ENCODE data around the gene SLC25A4.

SLC25A4 gene

GRCh38 chr4:185167234-185167633, 24.2 kb downstream of the SLC25A4 start:
- H2AK5ac ChIP-seq (ENCODE audit: low read length, severe bottlenecking): no peak overlapping the region
- no peak overlapping the region for H2BK5ac ChIP-seq (ENCODE audit: low read depth, low read length, poor library complexity, severe bottlenecking)
- no peak overlapping the region for H2BK12ac ChIP-seq (ENCODE audit: low read length in 2 of 2)
- no peak overlapping the region for H3K14ac ChIP-seq (ENCODE audit: low read length in 2 of 2)
- H3K4ac ChIP-seq (ENCODE audit: low read depth in 1 of 2, low read length in 2 of 2): no peak overlapping the region
- H3K4me2 ChIP-seq (ENCODE audit: low read length, poor library complexity, severe bottlenecking): no peak overlapping the region
- peaks cover 18 to 45% of the 10 kb centered on the region in 2 experiments for H3K36me3 ChIP-seq (ENCODE audit: control insufficient read depth in 1 of 2, insufficient read depth in 2 of 2, low read depth in 1 of 2, low read length in 2 of 2)
- H3K9ac ChIP-seq (ENCODE audit: low read length): no peak overlapping the region
- no peaks in the 10 kb centered on the region for H3K9me3 ChIP-seq (ENCODE audit: control insufficient read depth, low read length)
- no peak overlapping the region for H4K8ac ChIP-seq (ENCODE audit: low read length)
- peak; percentile 47 for DNase-seq
- H3K4me1 ChIP-seq (ENCODE audit: control insufficient read depth, insufficient read depth, low read depth, low read length): peaks cover 5% of the 10 kb centered on the region
- no peak overlapping the region for H3K4me3 ChIP-seq (ENCODE audit: insufficient read depth in 1 of 2, low read depth in 1 of 2, low read length in 2 of 2)
- no peak overlapping the region for H4K91ac ChIP-seq (ENCODE audit: low read length)
- no peak overlapping the region for H3K27ac ChIP-seq (ENCODE audit: low read length, poor library complexity, severe bottlenecking)
- no peak overlapping the region for H3K23ac ChIP-seq (ENCODE audit: low read length in 2 of 2)
- H2BK120ac ChIP-seq (ENCODE audit: low read depth, low read length): no peak overlapping the region
- H3K18ac ChIP-seq (ENCODE audit: low read depth in 1 of 2, low read length in 2 of 2): no peak overlapping the region
- H3K79me1 ChIP-seq (replicated peaks; ENCODE audit: low read length, poor library complexity, severe bottlenecking): peaks cover 14% of the 10 kb centered on the region
- H3K27me3 ChIP-seq (ENCODE audit: control insufficient read depth in 1 of 2, insufficient read depth in 1 of 2, low read length in 2 of 2): no peaks in the 10 kb centered on the region
- H2AFZ ChIP-seq (ENCODE audit: low read depth, low read length): no peak overlapping the region
- no peak overlapping the region for H2BK15ac ChIP-seq (ENCODE audit: low read depth, poor library complexity, severe bottlenecking)
- whole genome bisulfite sequencing: 87% methylated on average over 6 of the region's 9 CpGs

DNA sequence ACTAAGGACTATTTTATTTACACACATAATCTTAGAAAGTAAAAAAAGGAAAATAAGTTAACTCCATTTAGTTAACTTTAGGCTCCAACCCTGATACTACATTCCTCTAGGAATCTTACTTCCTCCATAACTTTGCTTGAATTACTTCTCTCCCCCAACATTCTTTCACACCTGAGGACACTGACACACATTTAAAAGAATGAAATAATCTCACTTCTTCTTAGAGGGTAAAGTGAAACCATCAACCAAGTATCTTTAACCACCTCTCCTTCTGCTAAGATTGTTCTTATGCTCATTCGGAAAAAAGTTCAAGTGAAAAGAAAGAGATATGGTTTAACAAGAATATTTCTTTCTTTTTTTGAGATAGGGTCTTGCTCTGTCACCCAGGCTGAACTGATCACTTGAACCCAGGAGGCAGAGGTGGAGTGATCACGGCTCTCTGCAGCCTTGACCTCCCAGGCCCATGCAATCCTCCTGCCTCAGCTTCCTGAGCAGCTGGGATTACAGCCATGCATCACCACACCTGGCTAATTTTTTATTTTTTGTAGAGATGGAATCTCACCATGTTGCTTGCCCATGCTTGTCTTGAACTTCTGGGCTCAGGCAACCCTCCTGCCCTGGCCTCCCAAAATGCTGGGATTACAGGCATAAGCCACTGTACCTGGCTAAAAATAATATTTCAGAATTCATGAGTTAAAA, 28.5 kb downstream of the SLC25A4 start:
- Histone ChIP-seq H3K9me3 (ENCODE audit: control insufficient read depth, low read length) (no peaks in the 10 kb centered on the region), H3K27ac (ENCODE audit: low read length, poor library complexity, severe bottlenecking) (no peak overlapping the region), H3K79me1 (replicated peaks; ENCODE audit: low read length, poor library complexity, severe bottlenecking) (peaks cover 17% of the 10 kb centered on the region), H2BK120ac (ENCODE audit: low read depth, low read length) (no peak overlapping the region), H2AK5ac (ENCODE audit: low read length, severe bottlenecking) (no peak overlapping the region), H3K23ac (ENCODE audit: low read length in 2 of 2) (no peak overlapping the region), H3K14ac (ENCODE audit: low read length in 2 of 2) (no peak overlapping the region), H2AFZ (ENCODE audit: low read depth, low read length) (no peak overlapping the region), H2BK5ac (ENCODE audit: low read depth, low read length, poor library complexity, severe bottlenecking) (no peak overlapping the region), H2BK12ac (ENCODE audit: low read length in 2 of 2) (no peak overlapping the region), H4K8ac (ENCODE audit: low read length) (peak overlapping the region; percentile 62), H3K27me3 (ENCODE audit: control insufficient read depth in 1 of 2, insufficient read depth in 1 of 2, low read length in 2 of 2) (no peaks in the 10 kb centered on the region), H3K36me3 (ENCODE audit: control insufficient read depth in 1 of 2, insufficient read depth in 2 of 2, low read depth in 1 of 2, low read length in 2 of 2) (peaks cover 22 to 52% of the 10 kb centered on the region in 2 experiments), H4K91ac (ENCODE audit: low read length) (no peak overlapping the region), H3K18ac (ENCODE audit: low read depth in 1 of 2, low read length in 2 of 2) (no peak overlapping the region), H3K4me3 (ENCODE audit: insufficient read depth in 1 of 2, low read depth in 1 of 2, low read length in 2 of 2) (no peak overlapping the region), H3K4me2 (ENCODE audit: low read length, poor library complexity, severe bottlenecking) (no peak overlapping the region), H3K9ac (ENCODE audit: low read length) (no peak overlapping the region), H2BK15ac (ENCODE audit: low read depth, poor library complexity, severe bottlenecking) (no peak overlapping the region), H3K4ac (ENCODE audit: low read depth in 1 of 2, low read length in 2 of 2) (no peak overlapping the region), H3K4me1 (ENCODE audit: control insufficient read depth, insufficient read depth, low read depth, low read length) (peaks cover 5% of the 10 kb centered on the region)
- no peak for DNase-seq
- WGBS: 94% methylated on average over 2 of the region's 2 CpGs

- Histone ChIP-seq H3K23ac (ENCODE audit: low read length in 2 of 2) (no peak overlapping the region), H3K27ac (ENCODE audit: low read length, poor library complexity, severe bottlenecking) (no peak overlapping the region), H2BK120ac (ENCODE audit: low read depth, low read length) (no peak overlapping the region), H2BK12ac (ENCODE audit: low read length in 2 of 2) (no peak overlapping the region), H3K9me3 (ENCODE audit: control insufficient read depth, low read length) (no peaks in the 10 kb centered on the region), H2BK5ac (ENCODE audit: low read depth, low read length, poor library complexity, severe bottlenecking) (no peak overlapping the region), H3K18ac (ENCODE audit: low read depth in 1 of 2, low read length in 2 of 2) (no peak overlapping the region), H3K4me3 (ENCODE audit: insufficient read depth in 1 of 2, low read depth in 1 of 2, low read length in 2 of 2) (no peak overlapping the region), H4K8ac (ENCODE audit: low read length) (no peak overlapping the region), H3K36me3 (ENCODE audit: control insufficient read depth in 1 of 2, insufficient read depth in 2 of 2, low read depth in 1 of 2, low read length in 2 of 2) (peaks cover 6 to 14% of the 10 kb centered on the region in 2 experiments), H3K27me3 (ENCODE audit: control insufficient read depth in 1 of 2, insufficient read depth in 1 of 2, low read length in 2 of 2) (no peaks in the 10 kb centered on the region), H3K9ac (ENCODE audit: low read length) (no peak overlapping the region), H3K79me1 (replicated peaks; ENCODE audit: low read length, poor library complexity, severe bottlenecking) (peaks cover 18% of the 10 kb centered on the region), H3K4me1 (ENCODE audit: control insufficient read depth, insufficient read depth, low read depth, low read length) (no peaks in the 10 kb centered on the region), H2AFZ (ENCODE audit: low read depth, low read length) (no peak overlapping the region), H3K14ac (ENCODE audit: low read length in 2 of 2) (no peak overlapping the region), H4K91ac (ENCODE audit: low read length) (no peak overlapping the region), H2BK15ac (ENCODE audit: low read depth, poor library complexity, severe bottlenecking) (no peak overlapping the region), H2AK5ac (ENCODE audit: low read length, severe bottlenecking) (peak overlapping the region; percentile 83), H3K4ac (ENCODE audit: low read depth in 1 of 2, low read length in 2 of 2) (peak overlapping the region in 1 of 2 experiments; percentile 61), H3K4me2 (ENCODE audit: low read length, poor library complexity, severe bottlenecking) (no peak overlapping the region)
- 99% methylated on average over 3 of the region's 3 CpGs for WGBS
- DNase-seq: no peak
Measured at GRCh38 chr4:185179488-185179887, 36.4 kb downstream of the SLC25A4 start.

DNA sequence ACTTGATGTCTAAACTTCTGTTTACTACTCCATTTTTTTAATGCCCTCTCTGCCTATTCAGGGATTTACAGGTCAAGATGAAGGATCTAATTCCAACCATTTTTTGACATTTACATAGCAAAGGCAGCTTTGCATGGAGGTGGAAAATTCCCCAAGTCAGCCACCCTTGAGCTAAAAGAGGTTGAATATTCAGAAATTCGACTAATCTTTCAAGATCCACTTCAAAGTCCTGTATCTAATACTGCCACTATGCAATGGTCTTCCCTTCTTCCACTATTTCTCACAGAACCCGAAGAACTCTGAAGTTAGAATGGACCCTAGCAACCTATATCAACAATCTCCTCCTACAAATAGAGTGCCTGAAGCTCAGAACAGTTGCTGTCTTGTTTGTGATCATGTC, 39.2 kb downstream of the SLC25A4 start:
- no peak overlapping the region for H3K4me2 ChIP-seq (ENCODE audit: low read length, poor library complexity, severe bottlenecking)
- H2AK5ac ChIP-seq (ENCODE audit: low read length, severe bottlenecking): no peak overlapping the region
- peaks cover 20% of the 10 kb centered on the region for H3K79me1 ChIP-seq (replicated peaks; ENCODE audit: low read length, poor library complexity, severe bottlenecking)
- no peak overlapping the region for H3K27ac ChIP-seq (ENCODE audit: low read length, poor library complexity, severe bottlenecking)
- H3K23ac ChIP-seq (ENCODE audit: low read length in 2 of 2): no peak overlapping the region
- no peak overlapping the region for H4K8ac ChIP-seq (ENCODE audit: low read length)
- peaks cover 3 to 6% of the 10 kb centered on the region in 2 experiments for H3K36me3 ChIP-seq (ENCODE audit: control insufficient read depth in 1 of 2, insufficient read depth in 2 of 2, low read depth in 1 of 2, low read length in 2 of 2)
- no peaks in the 10 kb centered on the region for H3K27me3 ChIP-seq (ENCODE audit: control insufficient read depth in 1 of 2, insufficient read depth in 1 of 2, low read length in 2 of 2)
- H2BK5ac ChIP-seq (ENCODE audit: low read depth, low read length, poor library complexity, severe bottlenecking): no peak overlapping the region
- WGBS: 38% methylated on average over 2 of the region's 2 CpGs
- no peak overlapping the region for H3K14ac ChIP-seq (ENCODE audit: low read length in 2 of 2)
- H2AFZ ChIP-seq (ENCODE audit: low read depth, low read length): no peak overlapping the region
- H2BK120ac ChIP-seq (ENCODE audit: low read depth, low read length): no peak overlapping the region
- no peak overlapping the region for H3K9ac ChIP-seq (ENCODE audit: low read length)
- no peak overlapping the region for H3K4ac ChIP-seq (ENCODE audit: low read depth in 1 of 2, low read length in 2 of 2)
- H3K9me3 ChIP-seq (ENCODE audit: control insufficient read depth, low read length): no peaks in the 10 kb centered on the region
- H2BK12ac ChIP-seq (ENCODE audit: low read length in 2 of 2): no peak overlapping the region
- no peak overlapping the region for H4K91ac ChIP-seq (ENCODE audit: low read length)
- no peak overlapping the region for H3K4me3 ChIP-seq (ENCODE audit: insufficient read depth in 1 of 2, low read depth in 1 of 2, low read length in 2 of 2)
- no peak for DNase-seq
- no peak overlapping the region for H2BK15ac ChIP-seq (ENCODE audit: low read depth, poor library complexity, severe bottlenecking)
- H3K18ac ChIP-seq (ENCODE audit: low read depth in 1 of 2, low read length in 2 of 2): no peak overlapping the region
- H3K4me1 ChIP-seq (ENCODE audit: control insufficient read depth, insufficient read depth, low read depth, low read length): no peaks in the 10 kb centered on the region
